NCI-H446 (cell line): ENCODE data around the gene SSUH2.
"Not testable (repeated sequence)": the region's sequence is repeated elsewhere in the genome, so short reads cannot be mapped to it uniquely, and the experiment has no call there.

Experiments used
- DNase-seq, 2 experiments: peaks; one replicate each; lab custom pipeline; 2025; lab: John Stamatoyannopoulos, UW

The SSUH2 gene

GRCh38 chr3:8644748-8645390 lies at the start of gene SSUH2:
SSUH2 (minus strand) TSS chr3:8644798; CDS start chr3:8644758, 40 bp downstream.
- DNase-seq, result no peak

GRCh38 chr3:8691295-8691694 lies 46.7 kb upstream of the SSUH2 start:
- not testable (repeated sequence) for DNase-seq

- not testable (repeated sequence) for DNase-seq
Measured at GRCh38 chr3:8684992-8685391, 40.4 kb upstream of the SSUH2 start.

GRCh38 chr3:8682850-8683574 lies 38.4 kb upstream of the SSUH2 start:
- not testable (repeated sequence) for DNase-seq

- DNase-seq, result not testable (repeated sequence)
Measured at GRCh38 chr3:8681881-8682538, 37.4 kb upstream of the SSUH2 start.

- no peak for DNase-seq
Measured at GRCh38 chr3:8681349-8681748, 36.8 kb upstream of the SSUH2 start.

GRCh38 chr3:8679817-8680553 lies 35.4 kb upstream of the SSUH2 start:
- DNase-seq, result not testable (repeated sequence)

- DNase-seq, result no peak
Measured at GRCh38 chr3:8678751-8679150, 34.2 kb upstream of the SSUH2 start.

- not testable (repeated sequence) for DNase-seq
Measured at GRCh38 chr3:8677258-8677657, 32.7 kb upstream of the SSUH2 start.

GRCh38 chr3:8675591-8675990 lies 31.0 kb upstream of the SSUH2 start:
- DNase-seq, result not testable (repeated sequence)

- no peak for DNase-seq
Measured at GRCh38 chr3:8673083-8673737, 28.6 kb upstream of the SSUH2 start.

GRCh38 chr3:8669019-8669418 lies 24.4 kb upstream of the SSUH2 start:
- DNase-seq, result no peak

- DNase-seq, result no peak
Measured at GRCh38 chr3:8668216-8668615, 23.6 kb upstream of the SSUH2 start.

- DNase-seq, result no peak
Measured at GRCh38 chr3:8667463-8668091, 23.0 kb upstream of the SSUH2 start.

GRCh38 chr3:8665407-8665896 lies 20.9 kb upstream of the SSUH2 start:
- DNase-seq, result no peak

GRCh38 chr3:8663177-8664061 lies 18.8 kb upstream of the SSUH2 start:
- peak; percentile 9 to 54 for DNase-seq

GRCh38 chr3:8662594-8662993 lies 18.0 kb upstream of the SSUH2 start:
- no peak for DNase-seq

- DNase-seq, result no peak
Measured at GRCh38 chr3:8660175-8661118, 15.8 kb upstream of the SSUH2 start.

GRCh38 chr3:8659242-8659641 lies 14.6 kb upstream of the SSUH2 start:
- DNase-seq, result no peak
